ENCODE measurements around the gene CFAP73.
A peak's percentile ranks its signal among the peaks of the same experiment; 100 is the strongest.
"Not testable (repeated sequence)": the region's sequence is repeated elsewhere in the genome, so short reads cannot be mapped to it uniquely, and the experiment has no call there.

The CFAP73 gene

DNA sequence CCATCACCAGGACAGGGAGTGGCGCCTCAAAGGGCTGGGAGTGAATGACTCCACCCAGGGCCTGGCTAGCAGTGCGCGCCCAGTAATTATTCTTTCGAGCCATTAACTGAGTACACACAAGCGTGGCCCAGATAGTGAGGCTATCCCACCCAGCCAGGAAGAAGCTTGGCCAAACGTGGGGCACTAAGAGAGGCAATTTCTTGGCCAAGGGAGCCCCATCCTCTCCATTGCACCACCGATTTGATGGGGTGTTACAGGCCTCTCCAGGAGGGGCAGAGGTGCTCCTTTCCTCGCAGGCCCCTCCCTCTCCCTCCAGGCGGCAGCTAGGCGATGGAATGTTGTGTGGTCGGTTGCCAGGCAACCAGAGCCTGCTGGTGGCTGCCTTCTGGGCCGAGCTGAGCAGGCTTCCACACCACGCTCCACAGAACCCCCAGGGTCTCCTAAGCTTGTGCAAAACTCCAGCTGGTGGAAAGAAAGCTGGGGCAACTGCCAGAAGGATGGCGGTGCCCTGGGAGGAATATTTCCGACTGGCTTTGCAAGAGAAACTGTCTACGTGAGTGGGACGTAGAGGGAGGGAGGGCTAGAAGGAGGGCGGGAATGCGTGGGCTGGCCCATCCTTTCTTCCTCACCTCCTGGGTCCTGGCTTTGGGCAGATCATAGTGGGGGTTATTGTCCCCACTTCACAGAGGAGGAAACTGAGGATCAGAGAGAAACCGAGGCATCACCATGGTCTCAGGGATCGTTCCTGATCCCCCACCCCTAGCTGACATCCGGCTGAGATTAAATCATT, at the start of gene CFAP73:
Gene CFAP73 (plus strand): TSS at position 364 of the 790 bp plus-strand sequence. CDS start 134 bp downstream, at position 498.
- DNase-seq = no peak

GRCh38 chr12:113099764-113100163, 49.8 kb upstream of the CFAP73 start:
- no peak for DNase-seq

DNA sequence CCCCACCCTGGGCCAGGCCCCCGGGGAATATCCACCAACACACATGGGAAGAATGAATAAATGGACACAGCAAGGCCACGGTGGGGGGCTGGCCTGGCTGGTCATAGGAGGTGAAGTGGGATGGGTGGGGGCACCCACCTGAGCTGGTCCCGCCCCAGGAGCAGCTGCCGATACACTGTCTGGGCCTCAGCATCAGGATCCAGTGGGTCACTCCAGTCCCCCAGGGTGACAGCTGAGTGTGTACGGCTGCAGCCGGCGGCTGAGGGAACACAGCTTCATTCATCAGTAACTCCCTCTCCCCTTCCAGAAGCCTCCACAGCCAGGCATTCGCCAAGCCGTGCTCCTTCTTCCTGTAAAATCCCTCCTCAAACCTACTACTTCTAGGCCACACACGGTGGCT, 47.8 kb upstream of the CFAP73 start:
- DNase-seq = no peak

GRCh38 chr12:113102811-113103210, 46.7 kb upstream of the CFAP73 start:
- DNase-seq = no peak

GRCh38 chr12:113103756-113104450, 45.6 kb upstream of the CFAP73 start:
- peak; percentile 81 for DNase-seq

DNA sequence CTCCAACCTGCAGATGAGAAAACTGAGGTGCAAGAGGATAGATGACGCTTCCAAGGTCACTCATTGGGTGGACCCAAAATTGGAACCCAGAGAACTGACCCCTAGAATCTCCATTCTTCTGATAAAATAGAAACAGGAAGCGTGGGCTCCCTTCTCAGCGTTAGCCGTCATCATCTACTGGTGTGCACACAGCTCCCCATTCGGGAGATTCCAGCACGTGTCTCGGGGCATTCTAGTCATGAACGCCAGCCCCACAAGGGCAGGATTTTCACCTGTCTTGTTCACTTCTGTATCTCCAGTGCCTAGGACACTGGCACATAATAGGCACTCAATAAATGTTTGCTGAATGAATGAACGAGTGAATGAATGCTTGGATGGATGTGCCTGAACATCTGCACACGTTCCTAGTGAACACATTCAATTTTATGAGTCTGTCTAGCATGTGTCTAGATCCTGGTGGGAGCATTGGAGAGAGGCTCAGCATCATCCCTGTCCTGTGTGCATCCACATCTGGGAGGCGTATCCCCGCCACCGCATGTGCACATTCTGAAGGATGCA, 44.5 kb upstream of the CFAP73 start:
- no peak for DNase-seq

GRCh38 chr12:113105606-113106271, 43.8 kb upstream of the CFAP73 start:
- no peak for DNase-seq

DNA sequence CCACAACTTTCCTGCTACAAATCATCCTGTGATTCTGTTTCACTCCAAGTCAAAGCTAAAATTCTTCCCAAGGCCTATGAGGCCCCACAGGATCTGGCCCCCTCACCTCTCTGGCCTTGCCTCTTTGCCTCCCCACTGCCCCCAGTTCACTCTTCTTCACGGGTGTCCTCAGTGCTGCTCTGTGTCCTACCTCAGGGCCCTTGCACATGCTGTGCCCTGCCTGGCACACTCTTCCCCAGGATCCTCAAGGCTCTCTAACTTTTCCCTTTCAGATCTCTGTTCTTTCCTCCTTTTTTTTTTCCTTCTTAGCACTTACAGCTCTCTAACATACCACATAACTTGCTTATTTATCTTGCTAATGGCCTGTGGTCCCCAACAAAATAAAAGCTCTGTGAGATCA, 43.2 kb upstream of the CFAP73 start:
- DNase-seq = no peak

DNA sequence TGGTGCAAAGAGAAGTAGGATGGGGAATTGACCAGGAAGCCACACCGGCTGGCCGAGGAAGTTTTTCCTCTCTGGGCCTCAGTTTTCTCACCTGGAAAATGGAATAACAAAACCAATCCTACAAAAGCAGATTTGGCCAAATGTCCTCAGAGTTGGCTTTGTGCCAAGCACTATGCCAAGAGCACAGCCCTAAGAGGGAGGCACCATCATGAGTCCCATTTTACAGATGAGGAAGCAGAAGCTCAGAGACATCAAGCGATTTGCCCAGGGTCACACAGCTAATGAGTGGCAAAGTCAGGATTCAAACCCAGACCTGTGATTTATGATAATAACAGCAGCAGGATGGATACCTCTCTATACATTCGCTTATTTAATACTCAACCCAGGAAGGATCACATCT, 41.2 kb upstream of the CFAP73 start:
- DNase-seq = no peak

- DNase-seq = no peak
Observed at GRCh38 chr12:113109360-113109759, 40.2 kb upstream of the CFAP73 start.

GRCh38 chr12:113109872-113110599, 39.5 kb upstream of the CFAP73 start:
- no peak for DNase-seq

DNA sequence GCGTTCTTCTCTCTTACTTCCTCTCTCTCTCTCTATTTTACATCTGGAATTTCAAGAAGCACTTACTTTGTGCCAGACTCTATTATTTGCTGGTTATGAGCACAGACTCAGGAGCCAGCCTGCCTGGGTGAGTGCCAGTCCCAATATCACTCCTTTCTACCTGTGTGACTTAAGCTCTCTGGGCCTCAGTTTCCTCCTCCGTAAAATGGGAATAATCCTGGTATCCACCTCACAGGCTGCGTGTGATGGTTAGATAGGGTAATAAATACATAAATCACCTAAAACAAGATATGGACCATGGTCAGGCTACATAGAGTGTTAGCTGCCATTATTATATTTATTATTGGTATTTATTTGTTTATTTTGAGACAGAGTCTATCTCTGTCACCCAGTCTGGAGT, 38.3 kb upstream of the CFAP73 start:
- DNase-seq = no peak

DNA sequence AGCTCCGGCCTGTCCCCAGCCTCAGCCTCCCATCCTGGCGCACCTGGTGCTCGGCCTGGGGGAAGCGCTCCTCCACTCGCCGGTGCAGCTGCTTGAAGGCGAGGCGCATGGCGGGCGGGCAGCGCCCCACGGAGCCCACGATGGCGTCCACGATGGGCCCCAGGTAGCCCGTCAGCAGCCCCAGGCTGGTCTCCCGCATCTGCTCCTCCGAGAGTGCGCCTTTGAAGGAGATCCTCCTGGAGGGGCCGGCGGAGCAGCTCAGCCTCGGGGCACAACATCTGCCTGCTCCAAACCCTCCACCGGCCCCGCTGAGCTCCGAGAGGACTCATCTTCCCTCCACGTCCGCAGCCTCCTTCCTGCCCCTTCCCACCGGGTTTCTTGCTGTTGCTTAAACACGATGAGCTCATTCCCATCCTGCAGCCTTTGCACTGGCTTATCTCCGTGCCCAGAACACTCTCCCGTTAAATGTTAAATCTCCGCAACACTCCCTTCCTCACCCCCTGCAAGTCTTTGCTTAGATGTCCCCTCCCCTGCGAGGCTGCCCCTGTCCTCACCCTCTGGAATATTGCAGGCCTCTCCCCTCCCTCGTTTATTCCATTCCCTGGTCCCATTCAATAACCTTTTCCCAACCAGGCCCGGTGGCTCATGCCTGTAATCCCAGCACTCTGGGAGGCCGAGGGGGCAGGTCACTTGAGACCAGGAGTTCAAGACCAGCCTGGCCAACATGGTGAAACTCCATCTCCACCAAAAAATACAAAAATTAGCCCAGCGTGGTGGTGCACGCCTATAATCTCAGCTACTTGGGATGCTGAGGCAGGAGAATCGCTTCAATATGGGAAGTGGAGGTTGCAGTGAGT, 37.3 kb upstream of the CFAP73 start:
- no peak for DNase-seq

DNA sequence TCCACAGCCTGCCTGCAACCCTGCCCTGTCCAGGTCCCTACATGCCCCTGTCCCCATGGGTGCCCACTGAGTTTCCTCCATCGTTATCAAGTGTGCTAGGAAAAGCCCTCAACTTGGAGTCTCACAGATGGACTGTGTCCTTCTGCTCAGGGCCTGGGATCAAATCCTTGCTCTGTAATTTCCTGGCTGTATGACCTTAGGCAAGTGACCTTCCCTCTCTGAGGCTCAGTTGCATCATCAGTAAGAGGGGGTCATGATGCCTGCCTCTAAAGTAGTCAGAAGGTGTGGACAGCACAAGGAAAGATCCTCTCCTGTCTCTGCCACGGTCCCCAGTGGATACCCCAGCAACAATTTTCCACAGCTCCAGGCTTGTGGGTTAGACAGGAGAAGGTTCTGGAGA, 36.1 kb upstream of the CFAP73 start:
- DNase-seq = no peak

DNA sequence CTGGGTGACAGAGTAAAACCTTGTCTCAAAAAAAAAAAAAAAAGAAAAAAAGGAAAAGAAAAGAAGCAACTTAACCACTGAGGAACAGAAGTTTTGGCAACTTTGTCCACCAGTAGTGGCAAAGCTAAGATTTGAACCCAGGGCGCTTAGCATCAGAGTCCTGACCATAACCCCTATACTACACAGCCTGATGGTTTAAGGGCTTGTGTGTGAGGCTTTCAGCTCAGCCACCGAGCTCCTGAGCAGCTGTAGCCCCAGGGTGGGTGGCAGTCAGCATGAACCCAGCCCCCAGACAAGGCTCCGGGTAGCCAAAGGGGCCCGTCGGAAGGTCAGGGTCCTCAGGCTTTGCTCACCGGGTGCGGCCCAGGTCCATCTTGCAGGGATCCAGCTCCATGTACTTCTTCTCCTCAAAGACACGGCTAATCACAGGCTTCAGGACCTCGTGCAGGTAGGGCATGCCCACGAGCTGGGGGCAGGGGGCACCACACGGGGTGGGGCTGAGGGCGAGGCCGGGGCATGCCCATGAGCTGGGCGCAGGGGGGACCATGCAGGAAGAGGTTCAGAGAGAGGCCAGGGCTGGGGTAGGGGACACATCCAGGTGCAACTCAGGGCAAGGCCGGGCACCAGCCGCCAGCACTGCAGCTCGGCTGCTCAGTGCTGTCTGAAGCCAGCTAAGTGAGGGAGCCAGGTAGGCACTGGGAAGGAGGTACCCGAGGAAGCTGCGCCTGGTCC, 34.9 kb upstream of the CFAP73 start:
- DNase-seq = no peak

DNA sequence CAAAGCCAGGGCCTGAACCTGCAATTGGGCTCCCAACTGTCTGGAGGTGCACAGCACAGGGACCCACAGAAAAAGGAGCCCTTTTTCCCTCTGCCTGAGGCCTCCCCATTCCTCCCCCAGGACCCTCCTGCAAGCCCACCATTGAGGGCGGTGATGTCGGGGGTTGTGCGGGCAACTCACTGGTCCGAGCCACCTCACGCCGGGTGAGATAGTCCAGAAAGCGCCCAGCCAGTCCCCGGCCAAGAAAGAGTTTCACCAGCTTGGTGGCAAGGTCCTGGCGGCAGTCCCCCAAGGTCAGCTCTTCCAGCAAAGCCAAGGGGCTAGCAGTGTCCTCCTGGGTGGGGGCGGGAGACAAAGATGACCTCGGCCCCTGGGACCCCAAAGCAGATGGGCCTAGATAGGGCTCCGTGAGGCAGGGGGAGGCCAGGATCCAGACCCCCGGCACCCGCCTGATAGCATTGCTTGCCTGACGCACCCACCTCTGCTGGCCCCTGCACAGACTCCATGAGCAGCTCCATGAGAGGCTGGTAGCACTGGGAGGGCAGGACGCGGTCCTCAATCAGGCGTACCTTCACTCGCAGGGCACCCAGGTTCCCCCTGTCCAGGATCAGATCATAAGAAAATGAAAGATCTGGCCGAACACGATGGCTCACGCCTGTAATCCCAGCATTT, 33.9 kb upstream of the CFAP73 start:
- no peak for DNase-seq

DNA sequence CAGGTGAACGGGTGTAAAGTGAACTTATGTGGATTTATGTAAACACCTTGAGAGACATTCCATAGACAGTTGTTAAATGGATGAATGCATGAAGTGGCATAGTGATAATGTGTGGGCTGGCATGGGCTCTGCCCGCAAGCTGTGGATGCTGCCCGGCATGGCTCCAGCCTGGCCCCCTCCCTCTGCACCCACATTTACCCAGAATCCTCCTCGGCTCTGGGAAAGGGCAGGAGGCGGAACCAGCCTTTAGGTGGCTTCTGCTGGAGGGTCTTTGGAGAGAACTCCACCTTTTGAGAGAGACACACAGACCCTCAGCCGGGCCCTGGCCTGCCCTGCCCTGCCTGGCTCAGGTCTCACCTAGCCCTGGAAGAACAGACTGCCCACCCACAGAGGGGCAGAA, 32.6 kb upstream of the CFAP73 start:
- no peak for DNase-seq

GRCh38 chr12:113117684-113118083, 31.8 kb upstream of the CFAP73 start:
- not testable (repeated sequence) for DNase-seq

DNA sequence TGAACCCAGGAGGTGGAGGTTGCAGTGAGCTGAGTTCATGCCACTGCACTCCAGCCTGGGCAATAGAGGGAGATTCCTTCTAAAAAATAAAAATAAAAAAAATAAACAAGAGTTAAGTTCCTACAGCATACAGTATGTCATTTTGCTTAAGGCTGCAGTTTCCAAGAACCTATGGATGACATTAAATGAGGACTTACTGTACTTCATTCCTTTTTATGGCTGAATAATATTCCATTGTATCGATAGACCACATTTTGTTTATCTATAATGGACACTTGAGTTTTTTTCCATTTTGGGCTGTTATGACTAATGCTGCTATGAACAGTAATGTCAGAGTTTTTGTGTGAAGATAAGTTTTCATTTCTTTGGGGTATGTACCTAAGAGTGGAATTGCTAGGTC, 31.4 kb upstream of the CFAP73 start:
- DNase-seq = no peak

- no peak for DNase-seq
Observed at GRCh38 chr12:113119980-113120669, 29.4 kb upstream of the CFAP73 start.

Data from CD4-positive, alpha-beta T cell treated with Interleukin-6 for 4 hours (primary cell).